GM23338 (cell line): Measurements from ENCODE around the gene ELOVL6.

Experiments
- EZH2 ChIP-seq: fragments of 200-600 bp; sonication (generic); IDR thresholded peaks from one replicate; pipeline ENCODE4 v1.8.0; 2017; ENCODE audit warnings: antibody characterized with exemption, mild to moderate bottlenecking, low read depth; ENCODE audit not compliant: unreplicated experiment
- EZH2phosphoT487 ChIP-seq: fragments of 200-600 bp; sonication (generic); IDR thresholded peaks from one replicate; pipeline ENCODE4 v1.8.1; 2018; ENCODE audit warnings: antibody characterized with exemption; ENCODE audit not compliant: unreplicated experiment
- POLR2AphosphoS5 ChIP-seq: IDR thresholded peaks from 2 replicates; pipeline ENCODE4 v1.6.1; 2016; ENCODE audit warnings: antibody characterized with exemption, low read depth
- STAT1 ChIP-seq: IDR thresholded peaks from one replicate; pipeline ENCODE4 v1.6.1; 2016; ENCODE audit warnings: antibody characterized with exemption; ENCODE audit not compliant: unreplicated experiment
- TF ChIP-seq, protein P1 (sequence below), 2 experiments: fragments of 200-600 bp in 1 of 2; sonication (generic) in 1 of 2; conservative IDR thresholded peaks; 2 replicates each; pipeline versions ENCODE4 v1.5.1 to v1.6.1; 2016 to 2017; ENCODE audit warnings: antibody characterized with exemption in 2 of 2, low read depth in 2 of 2, mild to moderate bottlenecking in 2 of 2, moderate library complexity in 1 of 2

DNA sequence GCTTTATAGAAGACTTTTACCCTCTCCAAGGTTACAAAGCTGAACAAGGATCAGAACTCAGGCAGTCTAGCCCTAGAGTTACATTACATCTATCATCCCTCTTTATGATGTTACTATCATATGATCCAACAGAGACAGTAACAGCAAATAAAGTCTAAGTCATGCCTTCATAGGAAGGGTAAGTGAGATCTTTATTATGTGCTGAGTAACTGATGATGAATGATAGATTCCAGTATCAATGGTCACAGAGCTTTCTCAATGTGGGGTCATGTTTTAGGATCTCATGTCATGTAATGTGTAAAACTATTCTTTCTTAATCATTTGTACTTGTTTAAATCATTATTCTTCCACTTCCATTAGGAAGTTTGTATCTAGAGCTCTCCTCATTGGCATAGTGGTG lies 22.8 kb downstream of the ELOVL6 start:
- TF ChIP-seq EZH2phosphoT487 (no peak), POLR2AphosphoS5 (no peak), EZH2 (no peak), STAT1 (no peak)
- TF ChIP-seq, protein P1, sequence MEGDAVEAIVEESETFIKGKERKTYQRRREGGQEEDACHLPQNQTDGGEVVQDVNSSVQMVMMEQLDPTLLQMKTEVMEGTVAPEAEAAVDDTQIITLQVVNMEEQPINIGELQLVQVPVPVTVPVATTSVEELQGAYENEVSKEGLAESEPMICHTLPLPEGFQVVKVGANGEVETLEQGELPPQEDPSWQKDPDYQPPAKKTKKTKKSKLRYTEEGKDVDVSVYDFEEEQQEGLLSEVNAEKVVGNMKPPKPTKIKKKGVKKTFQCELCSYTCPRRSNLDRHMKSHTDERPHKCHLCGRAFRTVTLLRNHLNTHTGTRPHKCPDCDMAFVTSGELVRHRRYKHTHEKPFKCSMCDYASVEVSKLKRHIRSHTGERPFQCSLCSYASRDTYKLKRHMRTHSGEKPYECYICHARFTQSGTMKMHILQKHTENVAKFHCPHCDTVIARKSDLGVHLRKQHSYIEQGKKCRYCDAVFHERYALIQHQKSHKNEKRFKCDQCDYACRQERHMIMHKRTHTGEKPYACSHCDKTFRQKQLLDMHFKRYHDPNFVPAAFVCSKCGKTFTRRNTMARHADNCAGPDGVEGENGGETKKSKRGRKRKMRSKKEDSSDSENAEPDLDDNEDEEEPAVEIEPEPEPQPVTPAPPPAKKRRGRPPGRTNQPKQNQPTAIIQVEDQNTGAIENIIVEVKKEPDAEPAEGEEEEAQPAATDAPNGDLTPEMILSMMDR (conservative IDR thresholded peaks at IDR 0.05; ENCODE audit: low read depth in 2 of 2), result no peak
